ENCODE results near the gene CYBC1. TPM values are rescaled to one million over a fixed set of nuclear protein-coding genes. Genes with fewer than 3 reads are reported as not detected.

The CYBC1 gene
- total and polyA plus RNA-seq, 2 donors (not counting 1 experiment from before 2014, with no cell fraction given) = 328 to 569 TPM

DNA sequence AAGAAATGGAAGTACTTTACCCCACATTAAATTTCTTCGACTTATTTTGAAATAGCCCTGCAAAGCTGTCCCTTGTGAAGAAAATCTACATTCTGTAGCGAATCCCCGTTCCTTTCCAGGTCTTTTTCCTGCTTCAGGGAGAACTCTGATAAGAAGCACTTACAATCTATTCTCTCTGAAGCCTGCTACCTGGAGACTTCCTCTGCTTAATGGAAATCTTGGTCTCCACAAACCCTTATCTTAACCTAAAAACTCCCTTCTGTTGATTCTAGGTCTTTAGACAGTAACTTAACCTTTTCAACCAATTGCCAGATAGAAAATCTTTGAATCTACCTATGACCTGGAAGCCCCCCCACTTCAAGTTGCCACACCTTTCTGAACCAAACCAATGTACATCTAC is 1.6 kb upstream of the CYBC1 start:
- no peak for TF ChIP-seq CTCF (IDR thresholded peaks at IDR 0.05)
- TF ChIP-seq EZH2 (IDR thresholded peaks at IDR 0.05; ENCODE audit: borderline replicate concordance, insufficient read depth, low read depth, low read length, poor library complexity, severe bottlenecking) = no peak
- H3K4me1 Mint-ChIP-seq = peaks cover 35% of the 10 kb centered on the region
- no peaks in the 10 kb centered on the region for H3K9me3 Mint-ChIP-seq (ENCODE audit: insufficient read depth)
- H3K27ac ChIP-seq (ENCODE audit: low read length in 2 of 2) = no peak overlapping the region
- peaks cover 44% of the 10 kb centered on the region for H3K79me2 ChIP-seq (ENCODE audit: control insufficient read depth, insufficient read depth, low read length)
- no peaks in the 10 kb centered on the region for H4K20me1 ChIP-seq (ENCODE audit: control insufficient read depth, insufficient read depth, low read length, poor library complexity, severe bottlenecking)
- peak overlapping the region; percentile 68 for H3K27ac Mint-ChIP-seq
- peaks cover 20 to 34% of the 10 kb centered on the region in 2 donors for H3K4me1 ChIP-seq (ENCODE audit: control insufficient read depth in 2 of 2, insufficient read depth in 2 of 2, low read length in 2 of 2)
- no peak overlapping the region for H3K9ac ChIP-seq (ENCODE audit: low read length)
- peaks cover 1 to 10% of the 10 kb centered on the region in 2 experiments for H3K36me3 ChIP-seq (replicated peaks in 1 of 2; ENCODE audit: control extremely low read depth in 1 of 2, control insufficient read depth in 1 of 2, extremely low read depth in 1 of 2, insufficient read depth in 2 of 2, low read length in 1 of 2)
- intact Hi-C loops (cut with micrococcal nuclease) = no loop called here
- POLR2A ChIA-PET = no interaction called here
- H3K4me3 Mint-ChIP-seq = peak overlapping the region; percentile 54
- H3K4me2 ChIP-seq (replicated peaks; ENCODE audit: low read depth, low read length, poor library complexity, severe bottlenecking) = no peak overlapping the region
- H2AFZ ChIP-seq (ENCODE audit: insufficient read depth, low read depth, low read length, poor library complexity, severe bottlenecking) = no peak overlapping the region
- no peaks in the 10 kb centered on the region for H3K27me3 ChIP-seq (replicated peaks in 1 of 4; ENCODE audit: control extremely low read depth in 1 of 4, control insufficient read depth in 3 of 4, insufficient read depth in 4 of 4, low read length in 3 of 4)
- CTCF ChIA-PET = no interaction called here
- no peak for DNase-seq
- H3K4me3 ChIP-seq (ENCODE audit: control extremely low read depth in 1 of 5, extremely low read depth in 1 of 5, insufficient read depth in 1 of 5, low read depth in 2 of 5, low read length in 4 of 5) = no peak overlapping the region
- H3K27me3 Mint-ChIP-seq = no peaks in the 10 kb centered on the region
- H3K9me3 ChIP-seq (ENCODE audit: control extremely low read depth in 1 of 3, control insufficient read depth in 2 of 3, insufficient read depth in 1 of 3, low read length in 2 of 3) = peaks cover 0 to 4% (median 0%) of the 10 kb centered on the region in 3 donors
- ATAC-seq (ENCODE audit: low read depth) = no peak
- 100% methylated on average over 3 of the region's 3 CpGs for WGBS (ENCODE audit: insufficient coverage)

DNA sequence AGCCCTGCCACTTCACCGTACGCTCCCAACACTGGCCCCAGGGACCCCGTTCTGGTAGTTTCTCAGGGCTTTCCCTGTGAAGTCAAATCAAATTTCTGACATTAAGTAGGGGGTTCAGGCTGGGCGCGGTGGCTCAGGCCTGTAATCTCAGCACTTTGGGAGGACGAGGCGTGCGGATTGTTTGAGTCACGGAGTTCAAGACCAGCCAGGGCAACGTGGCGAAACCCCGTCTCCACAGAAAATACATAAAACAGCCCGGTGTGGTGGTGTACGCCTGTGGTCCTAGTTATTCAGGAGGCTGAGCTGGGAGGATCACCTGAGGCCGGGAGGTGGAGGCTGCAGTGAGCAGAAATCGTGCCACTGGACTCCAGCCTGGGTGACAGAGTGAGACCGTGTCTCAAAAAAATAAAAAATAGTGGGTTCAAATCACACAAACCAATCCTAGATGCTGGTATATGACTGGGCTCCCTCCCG is 632 bp downstream of the CYBC1 start:
- no peak for DNase-seq
- ATAC-seq (ENCODE audit: low read depth) = no peak

More for the DNA sequence above, 632 bp downstream of the CYBC1 start:
- ChIA-PET POLR2A (interaction anchor here (0.8 to 1.8 kb wide), 13 partner anchors 9 to 221 kb away, joined by 3 to 24 read pairs (median 4); partner anchors contain the start of genes CSNK1D, NARF and SLC16A3), CTCF (interaction anchor here (1.1 to 2.8 kb wide), 4 partner anchors 8 to 352 kb away, joined by 3 to 11 read pairs (median 6); partner anchors contain the start of genes FASN, NARF and OGFOD3)
- peaks cover 17 to 52% of the 10 kb centered on the region in 2 donors for H3K4me1 ChIP-seq (ENCODE audit: control insufficient read depth in 2 of 2, insufficient read depth in 2 of 2, low read length in 2 of 2)
- peak overlapping the region; percentile 95 for H3K4me2 ChIP-seq (replicated peaks; ENCODE audit: low read depth, low read length, poor library complexity, severe bottlenecking)
- H3K9ac ChIP-seq (ENCODE audit: low read length) = peak overlapping the region; percentile 98
- H3K79me2 ChIP-seq (ENCODE audit: control insufficient read depth, insufficient read depth, low read length) = peaks cover 62% of the 10 kb centered on the region
- H3K4me3 ChIP-seq (ENCODE audit: control extremely low read depth in 1 of 5, extremely low read depth in 1 of 5, insufficient read depth in 1 of 5, low read depth in 2 of 5, low read length in 4 of 5) = peak overlapping the region; percentile 81 to 99 (median 93)
- Mint-ChIP-seq H3K27ac (peak overlapping the region; percentile 96), H3K9me3 (ENCODE audit: insufficient read depth) (no peaks in the 10 kb centered on the region), H3K4me3 (peak overlapping the region; percentile 88), H3K4me1 (peaks cover 40% of the 10 kb centered on the region), H3K27me3 (no peaks in the 10 kb centered on the region)
- peaks cover 1 to 30% of the 10 kb centered on the region in 2 experiments for H3K36me3 ChIP-seq (replicated peaks in 1 of 2; ENCODE audit: control extremely low read depth in 1 of 2, control insufficient read depth in 1 of 2, extremely low read depth in 1 of 2, insufficient read depth in 2 of 2, low read length in 1 of 2)
- peaks cover 19% of the 10 kb centered on the region for H4K20me1 ChIP-seq (ENCODE audit: control insufficient read depth, insufficient read depth, low read length, poor library complexity, severe bottlenecking)
- 7% methylated on average over 12 of the region's 18 CpGs for WGBS (ENCODE audit: insufficient coverage)
- no peaks in the 10 kb centered on the region for H3K27me3 ChIP-seq (replicated peaks in 1 of 4; ENCODE audit: control extremely low read depth in 1 of 4, control insufficient read depth in 3 of 4, insufficient read depth in 4 of 4, low read length in 3 of 4)
- peaks cover 0 to 4% (median 0%) of the 10 kb centered on the region in 3 donors for H3K9me3 ChIP-seq (ENCODE audit: control extremely low read depth in 1 of 3, control insufficient read depth in 2 of 3, insufficient read depth in 1 of 3, low read length in 2 of 3)
- H2AFZ ChIP-seq (ENCODE audit: insufficient read depth, low read depth, low read length, poor library complexity, severe bottlenecking) = no peak overlapping the region
- intact Hi-C loops (cut with micrococcal nuclease) = loop anchor here (1.0 to 2.0 kb wide), 10 partner anchors 8 to 219 kb away; partner anchors contain the start of genes FOXK2, HEXD, NARF and OGFOD3
- no peak for TF ChIP-seq CTCF (IDR thresholded peaks at IDR 0.05)
- TF ChIP-seq EZH2 (IDR thresholded peaks at IDR 0.05; ENCODE audit: borderline replicate concordance, insufficient read depth, low read depth, low read length, poor library complexity, severe bottlenecking) = no peak
- peak overlapping the region; percentile 95 to 99 for H3K27ac ChIP-seq (ENCODE audit: low read length in 2 of 2)

Measured in B cell (primary cell).